GM23248 (cell line): ENCODE results near the gene CR1L. TPM values are rescaled to one million over a fixed set of nuclear protein-coding genes. Genes with fewer than 3 reads are reported as not detected.

Experiments used
- DNase-seq: peaks from one replicate; pipeline ENCODE4 v3.0.0-alpha.2; 2015
- H2AFZ ChIP-seq: fragments of 200-600 bp; sonication (generic); 2 replicates; pipeline ENCODE4 v1.6.1; 2016; ENCODE audit warnings: antibody characterized with exemption
- H3F3A ChIP-seq: fragments of 200-600 bp; sonication (generic); 2 replicates; pipeline ENCODE4 v1.6.1; 2016; ENCODE audit warnings: mild to moderate bottlenecking, antibody characterized with exemption, mixed run types; ENCODE audit not compliant: insufficient read depth
- H3K27ac ChIP-seq: fragments of 200-600 bp; sonication (generic); 2 replicates; pipeline ENCODE4 v1.5.1; 2016; ENCODE audit warnings: mild to moderate bottlenecking
- H3K27me3 ChIP-seq: fragments of 200-600 bp; sonication (generic); replicated peaks from 2 replicates; pipeline ENCODE4 v1.6.1; 2016; ENCODE audit warnings: mild to moderate bottlenecking; ENCODE audit not compliant: insufficient read depth
- H3K36me3 ChIP-seq: fragments of 200-600 bp; sonication (generic); 2 replicates; pipeline ENCODE4 v1.6.1; 2016; ENCODE audit warnings: low read depth, mild to moderate bottlenecking
- H3K4me1 ChIP-seq: fragments of 200-600 bp; sonication (generic); 2 replicates; pipeline ENCODE4 v1.6.1; 2016; ENCODE audit warnings: mild to moderate bottlenecking; ENCODE audit not compliant: insufficient read depth
- H3K4me2 ChIP-seq: fragments of 200-600 bp; sonication (generic); one replicate; pipeline ENCODE4 v1.6.1; 2016; ENCODE audit warnings: mild to moderate bottlenecking; ENCODE audit not compliant: unreplicated experiment
- H3K4me3 ChIP-seq: fragments of 200-600 bp; sonication (generic); 2 replicates; pipeline ENCODE4 v1.5.1; 2016; ENCODE audit warnings: mild to moderate bottlenecking
- H3K79me2 ChIP-seq: fragments of 200-600 bp; sonication (generic); 2 replicates; pipeline ENCODE4 v1.6.1; 2016; ENCODE audit warnings: mild to moderate bottlenecking; ENCODE audit not compliant: insufficient read depth
- H3K9ac ChIP-seq: fragments of 200-600 bp; sonication (generic); 2 replicates; pipeline ENCODE4 v1.6.1; 2016; ENCODE audit warnings: mild to moderate bottlenecking
- H3K9me2 ChIP-seq: fragments of 200-600 bp; sonication (generic); 2 replicates; pipeline ENCODE4 v1.6.1; 2016; ENCODE audit warnings: mixed run types, mild to moderate bottlenecking, moderate library complexity; ENCODE audit not compliant: insufficient read depth
- H3K9me3 ChIP-seq: fragments of 200-600 bp; sonication (generic); one replicate; pipeline ENCODE4 v1.6.1; 2017; ENCODE audit warnings: low read depth
- H4K20me1 ChIP-seq: fragments of 200-600 bp; sonication (generic); 2 replicates; pipeline ENCODE4 v1.6.0; 2016; ENCODE audit not compliant: insufficient read depth
- EZH2 ChIP-seq: fragments of 200-600 bp; sonication (generic); IDR thresholded peaks from 2 replicates; pipeline ENCODE4 v1.6.1; 2018; ENCODE audit warnings: antibody characterized with exemption, mild to moderate bottlenecking; ENCODE audit not compliant: insufficient read depth, poor library complexity, severe bottlenecking
- EZH2phosphoT487 ChIP-seq: fragments of 200-600 bp; sonication (generic); IDR thresholded peaks from 2 replicates; pipeline ENCODE4 v1.6.1; 2018; ENCODE audit warnings: antibody characterized with exemption, moderate library complexity, mild to moderate bottlenecking, low read depth; ENCODE audit not compliant: insufficient read depth
- WGBS, 2 experiments: methylation state at CpG; one replicate each; pipeline ENCODE4 v1.1.6; 2015 to 2017; ENCODE audit warnings: low lambda C conversion rate in 2 of 2, low coverage in 1 of 2; ENCODE audit errors: missing lambda C conversion rate in 2 of 2; 5-methylcytosine and 5-hydroxymethylcytosine counted together
- in situ Hi-C: fragments of 300-500 bp; cut with MboI; formaldehyde crosslinking; loops from 2 replicates; pipeline ENCODE4 v1.15.0; 2020
- polyA plus RNA-seq: library from polyadenylated mRNA; unstranded; fragments of >200 nt; fragmentation: Nextera tagmentation; extraction: Ambion mirVana; gene quantifications from 2 replicates; pipeline ENCODE4 v1.2.1, GENCODE V29; 2016
- total RNA-seq: library from RNA; depleted of rRNA; stranded (reverse); fragments of >200 nt; shearing (Covaris generic); gene quantifications from 2 replicates; pipeline ENCODE4 v1.2.3, GENCODE V29; 2014

CR1L gene
- total and polyA plus RNA-seq, 2 experiments from 2014 or later: not detected

GRCh38 chr1:207666342-207666741 is 21.4 kb downstream of the CR1L start:
- no peaks in the 10 kb centered on the region for H3F3A ChIP-seq
- in situ Hi-C loops: no loop called here
- H3K9me3 ChIP-seq: no peaks in the 10 kb centered on the region
- no peak overlapping the region for H3K9ac ChIP-seq
- 33 to 37% methylated on average over 1 of the region's 1 CpG for WGBS, 2 experiments
- no peaks in the 10 kb centered on the region for H3K4me1 ChIP-seq
- DNase-seq: no peak
- no peak overlapping the region for H3K4me3 ChIP-seq
- peaks cover 50% of the 10 kb centered on the region for H3K27me3 ChIP-seq
- no peak overlapping the region for H2AFZ ChIP-seq
- no peaks in the 10 kb centered on the region for H3K9me2 ChIP-seq
- H3K79me2 ChIP-seq: no peaks in the 10 kb centered on the region
- H3K27ac ChIP-seq: no peak overlapping the region
- no peaks in the 10 kb centered on the region for H3K36me3 ChIP-seq
- no peak for TF ChIP-seq EZH2phosphoT487
- no peak for TF ChIP-seq EZH2
- no peak overlapping the region for H3K4me2 ChIP-seq
- no peaks in the 10 kb centered on the region for H4K20me1 ChIP-seq

GRCh38 chr1:207669528-207670009 is 24.6 kb downstream of the CR1L start:
- no peaks in the 10 kb centered on the region for H3K9me3 ChIP-seq

DNA sequence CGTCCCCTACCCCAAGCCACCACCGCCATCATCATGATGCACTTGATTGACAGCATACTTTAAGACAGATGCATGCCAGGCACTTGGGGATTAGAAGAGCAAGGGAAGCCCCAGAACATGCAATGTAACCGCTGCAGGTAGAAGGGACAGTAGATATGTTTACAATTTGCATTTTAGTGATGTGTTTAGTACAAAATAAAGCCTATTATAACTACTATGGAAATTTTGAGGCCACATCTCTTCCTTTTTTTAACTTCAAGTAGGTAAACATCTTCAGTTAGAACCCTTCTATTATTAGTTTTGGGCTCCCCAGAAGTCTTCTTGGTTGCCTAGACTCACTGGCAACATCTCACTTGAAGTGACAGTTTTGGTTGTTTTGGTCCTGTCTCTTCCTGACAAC is 25.3 kb downstream of the CR1L start:
- H3K4me1 ChIP-seq: no peaks in the 10 kb centered on the region
- H2AFZ ChIP-seq: no peak overlapping the region
- in situ Hi-C loops: no loop called here
- no peaks in the 10 kb centered on the region for H3K79me2 ChIP-seq
- no peak for DNase-seq
- H4K20me1 ChIP-seq: no peaks in the 10 kb centered on the region
- no peak overlapping the region for H3K4me2 ChIP-seq
- peaks cover 53% of the 10 kb centered on the region for H3K27me3 ChIP-seq
- H3F3A ChIP-seq: no peaks in the 10 kb centered on the region
- H3K9me3 ChIP-seq: no peaks in the 10 kb centered on the region
- H3K4me3 ChIP-seq: no peak overlapping the region
- H3K9ac ChIP-seq: no peak overlapping the region
- TF ChIP-seq EZH2 (no peak), EZH2phosphoT487 (no peak)
- H3K27ac ChIP-seq: no peak overlapping the region
- H3K36me3 ChIP-seq: no peaks in the 10 kb centered on the region
- 67 to 74% methylated on average over 3 of the region's 3 CpGs for WGBS, 2 experiments
- H3K9me2 ChIP-seq: no peaks in the 10 kb centered on the region

More at GRCh38 chr1:207669528-207670009, 24.6 kb downstream of the CR1L start:
- in situ Hi-C loops: no loop called here
- no peaks in the 10 kb centered on the region for H3K9me2 ChIP-seq
- no peak overlapping the region for H3K4me2 ChIP-seq
- no peak overlapping the region for H3K27ac ChIP-seq
- H3K4me3 ChIP-seq: no peak overlapping the region
- no peak overlapping the region for H3K9ac ChIP-seq
- H4K20me1 ChIP-seq: no peaks in the 10 kb centered on the region
- H3K79me2 ChIP-seq: no peaks in the 10 kb centered on the region
- DNase-seq: no peak
- no peaks in the 10 kb centered on the region for H3K36me3 ChIP-seq
- peaks cover 54% of the 10 kb centered on the region for H3K27me3 ChIP-seq
- no peaks in the 10 kb centered on the region for H3K4me1 ChIP-seq
- H3F3A ChIP-seq: no peaks in the 10 kb centered on the region
- no peak overlapping the region for H2AFZ ChIP-seq
- 13% methylated on average over 41 to 44 of the region's 44 CpGs for WGBS, 2 experiments
- TF ChIP-seq EZH2phosphoT487 (no peak), EZH2 (no peak)

GRCh38 chr1:207670997-207671396 is 26.1 kb downstream of the CR1L start:
- WGBS, 2 experiments: 43 to 46% methylated on average over 3 of the region's 3 CpGs
- no peak overlapping the region for H3K4me3 ChIP-seq
- in situ Hi-C loops: no loop called here

More at GRCh38 chr1:207670997-207671396, 26.1 kb downstream of the CR1L start:
- no peak overlapping the region for H3K9ac ChIP-seq
- H3K27ac ChIP-seq: no peak overlapping the region
- TF ChIP-seq EZH2phosphoT487 (no peak), EZH2 (no peak)
- DNase-seq: no peak
- no peak overlapping the region for H3K4me2 ChIP-seq
- no peaks in the 10 kb centered on the region for H4K20me1 ChIP-seq
- H3K27me3 ChIP-seq: peaks cover 53% of the 10 kb centered on the region
- no peaks in the 10 kb centered on the region for H3K9me2 ChIP-seq
- H3F3A ChIP-seq: no peaks in the 10 kb centered on the region
- H3K4me1 ChIP-seq: no peaks in the 10 kb centered on the region
- H3K9me3 ChIP-seq: no peaks in the 10 kb centered on the region
- H2AFZ ChIP-seq: no peak overlapping the region
- H3K79me2 ChIP-seq: no peaks in the 10 kb centered on the region
- no peaks in the 10 kb centered on the region for H3K36me3 ChIP-seq
